Thymus (tissue), 11 donors: ENCODE measurements around the gene SSBP2. TPM values are rescaled to one million over a fixed set of nuclear protein-coding genes. Genes with fewer than 3 reads are reported as not detected.

Experiments
- DNase-seq, 9 donors: peaks; one replicate each; pipeline ENCODE4 v3.0.0-alpha.2; 2013; ENCODE audit warnings: low spot score in 9 of 9, low read depth in 6 of 9, missing footprints in 1 of 9
- H3K27ac ChIP-seq, 2 donors: one replicate each; pipeline ENCODE4 v1.5.1; 2013; ENCODE audit warnings: control low read depth in 1 of 2, low read depth in 1 of 2, low read length in 1 of 2, mild to moderate bottlenecking in 1 of 2, moderate library complexity in 1 of 2
- H3K27me3 ChIP-seq, 2 donors: one replicate each; pipeline ENCODE4 v1.5.1; 2013; ENCODE audit warnings: low read length in 1 of 2; ENCODE audit not compliant: control insufficient read depth in 2 of 2, insufficient read depth in 1 of 2
- H3K36me3 ChIP-seq, 2 donors: one replicate each; pipeline ENCODE4 v1.5.1; 2013; ENCODE audit warnings: low read length in 1 of 2, mild to moderate bottlenecking in 1 of 2, moderate library complexity in 1 of 2; ENCODE audit not compliant: control insufficient read depth in 2 of 2, insufficient read depth in 2 of 2
- H3K4me1 ChIP-seq, 2 donors: one replicate each; pipeline ENCODE4 v1.5.1; 2013; ENCODE audit warnings: low read length in 2 of 2; ENCODE audit not compliant: control insufficient read depth in 2 of 2, insufficient read depth in 2 of 2
- H3K4me3 ChIP-seq, 2 donors: one replicate each; pipeline ENCODE4 v1.5.1; 2013; ENCODE audit warnings: low read length in 2 of 2, control low read depth in 1 of 2, mild to moderate bottlenecking in 1 of 2
- H3K9me3 ChIP-seq, 2 donors: one replicate each; pipeline ENCODE4 v1.5.1; 2013; ENCODE audit warnings: low read length in 1 of 2, mild to moderate bottlenecking in 1 of 2; ENCODE audit not compliant: control insufficient read depth in 2 of 2, insufficient read depth in 1 of 2
- WGBS: extraction: QIAGEN DNeasy Blood & Tissue Kit; methylation state at CpG from one replicate; pipeline ENCODE4 v1.1.7; 2013; 5-methylcytosine and 5-hydroxymethylcytosine counted together
- polyA plus RNA-seq: library from polyadenylated mRNA; stranded (reverse); fragments of 200-250 nt; gene quantifications from one replicate; pipeline ENCODE4 v1.2.3, GENCODE V29; 2013
- total RNA-seq: library from RNA; stranded (reverse); fragments of 120-200 nt; gene quantifications from one replicate; pipeline ENCODE4 v1.2.4, GENCODE V29; 2013
- donor health status: healthy.

SSBP2 gene
- total and polyA plus RNA-seq, 2 donors = 61.1 to 125 TPM

GRCh38 chr5:81774374-81774773 lies 23.5 kb upstream of the SSBP2 start:
- Histone ChIP-seq H3K4me3 (no peak overlapping the region), H3K27me3 (no peaks in the 10 kb centered on the region), H3K27ac (no peak overlapping the region), H3K9me3 (no peaks in the 10 kb centered on the region), H3K36me3 (no peaks in the 10 kb centered on the region), H3K4me1 (peaks cover 6 to 8% of the 10 kb centered on the region in 2 donors)
- 98% methylated on average over 2 of the region's 2 CpGs for WGBS
- DNase-seq = no peak

DNA sequence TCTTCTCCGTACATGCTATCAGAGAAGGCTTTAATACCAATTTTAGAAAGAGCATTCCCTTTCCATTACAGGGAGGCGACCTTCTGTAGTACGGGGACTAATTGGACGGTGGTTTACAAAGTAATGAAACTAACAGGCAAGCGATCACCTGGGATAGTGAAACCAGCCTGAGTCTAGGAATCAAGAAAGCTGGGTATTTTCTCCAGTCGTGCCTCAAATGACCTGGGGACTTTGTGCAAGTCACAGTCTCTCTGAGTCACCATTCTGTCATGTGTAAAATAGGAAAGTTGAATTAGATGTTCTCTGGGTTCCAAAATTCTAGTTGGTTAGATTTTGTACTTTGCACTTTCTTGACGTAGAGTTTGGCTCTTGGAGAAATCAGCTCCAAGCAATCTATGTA lies 22.7 kb upstream of the SSBP2 start:
- no peaks in the 10 kb centered on the region for H3K9me3 ChIP-seq
- H3K4me1 ChIP-seq = peaks cover 4% of the 10 kb centered on the region in 2 donors
- 82% methylated on average over 7 of the region's 7 CpGs for WGBS
- H3K36me3 ChIP-seq = no peaks in the 10 kb centered on the region
- H3K27me3 ChIP-seq = no peaks in the 10 kb centered on the region
- no peak for DNase-seq
- no peak overlapping the region for H3K27ac ChIP-seq
- H3K4me3 ChIP-seq = no peak overlapping the region

DNA sequence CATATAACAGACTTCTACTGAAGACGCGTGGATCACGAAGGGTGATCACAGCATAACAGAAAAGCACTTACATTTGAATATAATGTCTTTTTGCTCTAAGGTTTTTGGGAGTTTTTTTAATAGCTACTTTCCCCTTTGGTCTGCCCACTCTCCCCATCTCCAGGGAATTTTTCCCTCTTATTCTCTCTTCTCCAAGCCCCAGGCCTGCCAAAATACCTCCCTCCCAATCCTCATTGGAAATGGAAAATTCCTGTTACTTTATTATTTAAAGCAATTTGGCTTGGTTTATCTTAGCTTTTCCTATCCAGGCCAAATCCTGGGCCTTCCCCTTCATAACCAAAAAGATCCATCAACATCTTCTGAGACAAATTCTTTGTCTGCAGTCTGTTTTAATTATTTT lies 22.3 kb upstream of the SSBP2 start:
- Histone ChIP-seq H3K4me1 (no peaks in the 10 kb centered on the region), H3K27ac (no peak overlapping the region), H3K27me3 (no peaks in the 10 kb centered on the region), H3K36me3 (no peaks in the 10 kb centered on the region), H3K4me3 (no peak overlapping the region), H3K9me3 (no peaks in the 10 kb centered on the region)
- WGBS = over 99% methylated on average over 3 of the region's 3 CpGs
- no peak for DNase-seq

DNA sequence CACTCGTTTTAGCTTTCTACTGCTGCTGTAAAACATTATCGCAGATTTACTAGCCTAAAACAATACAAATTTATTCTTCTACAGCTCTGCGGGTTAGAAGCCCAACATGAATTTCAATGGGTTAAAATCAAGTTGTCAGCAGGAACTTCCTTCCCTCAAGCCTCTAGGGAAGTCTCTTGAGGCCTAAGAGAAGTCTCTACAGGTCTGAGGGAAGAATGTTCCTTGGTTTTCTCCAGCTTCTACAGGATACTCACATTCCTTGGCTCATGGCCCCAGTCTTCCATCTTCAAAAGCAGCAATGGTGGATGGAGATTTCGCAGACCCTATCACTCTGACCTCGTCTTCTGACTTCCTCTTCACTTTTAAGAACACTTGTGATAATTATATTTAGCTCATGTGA lies 21.6 kb upstream of the SSBP2 start:
- H3K27ac ChIP-seq = no peak overlapping the region
- no peak for DNase-seq
- H3K4me1 ChIP-seq = no peaks in the 10 kb centered on the region
- no peaks in the 10 kb centered on the region for H3K36me3 ChIP-seq
- WGBS = 97% methylated on average over 5 of the region's 5 CpGs
- H3K27me3 ChIP-seq = no peaks in the 10 kb centered on the region
- no peak overlapping the region for H3K4me3 ChIP-seq
- no peaks in the 10 kb centered on the region for H3K9me3 ChIP-seq

- Histone ChIP-seq H3K9me3 (no peaks in the 10 kb centered on the region), H3K27ac (no peak overlapping the region), H3K4me1 (peaks cover 3 to 6% of the 10 kb centered on the region in 2 donors), H3K4me3 (no peak overlapping the region), H3K36me3 (no peaks in the 10 kb centered on the region), H3K27me3 (no peaks in the 10 kb centered on the region)
- WGBS = 95% methylated on average over 2 of the region's 2 CpGs
- DNase-seq = no peak
Measured at GRCh38 chr5:81768935-81769452, 18.1 kb upstream of the SSBP2 start.

- no peak overlapping the region for H3K27ac ChIP-seq
- no peaks in the 10 kb centered on the region for H3K27me3 ChIP-seq
- DNase-seq = no peak
- H3K4me1 ChIP-seq = peaks cover 3 to 6% of the 10 kb centered on the region in 2 donors
- no peak overlapping the region for H3K4me3 ChIP-seq
- H3K36me3 ChIP-seq = no peaks in the 10 kb centered on the region
- WGBS = 98% methylated on average over 2 of the region's 2 CpGs
- H3K9me3 ChIP-seq = no peaks in the 10 kb centered on the region
Measured at GRCh38 chr5:81767938-81768337, 17.0 kb upstream of the SSBP2 start.

- WGBS = 95% methylated on average over 8 of the region's 8 CpGs
- H3K9me3 ChIP-seq = no peaks in the 10 kb centered on the region
- peaks cover 3 to 6% of the 10 kb centered on the region in 2 donors for H3K4me1 ChIP-seq
- no peak for DNase-seq
- no peak overlapping the region for H3K4me3 ChIP-seq
- no peaks in the 10 kb centered on the region for H3K27me3 ChIP-seq
- no peaks in the 10 kb centered on the region for H3K36me3 ChIP-seq
- no peak overlapping the region for H3K27ac ChIP-seq
Measured at GRCh38 chr5:81767097-81767496, 16.2 kb upstream of the SSBP2 start.

GRCh38 chr5:81766611-81767010 lies 15.7 kb upstream of the SSBP2 start:
- Histone ChIP-seq H3K27ac (no peak overlapping the region), H3K27me3 (no peaks in the 10 kb centered on the region), H3K4me3 (no peak overlapping the region), H3K36me3 (no peaks in the 10 kb centered on the region), H3K4me1 (peaks cover 3 to 6% of the 10 kb centered on the region in 2 donors), H3K9me3 (no peaks in the 10 kb centered on the region)
- 98% methylated on average over 7 of the region's 7 CpGs for WGBS
- no peak for DNase-seq

DNA sequence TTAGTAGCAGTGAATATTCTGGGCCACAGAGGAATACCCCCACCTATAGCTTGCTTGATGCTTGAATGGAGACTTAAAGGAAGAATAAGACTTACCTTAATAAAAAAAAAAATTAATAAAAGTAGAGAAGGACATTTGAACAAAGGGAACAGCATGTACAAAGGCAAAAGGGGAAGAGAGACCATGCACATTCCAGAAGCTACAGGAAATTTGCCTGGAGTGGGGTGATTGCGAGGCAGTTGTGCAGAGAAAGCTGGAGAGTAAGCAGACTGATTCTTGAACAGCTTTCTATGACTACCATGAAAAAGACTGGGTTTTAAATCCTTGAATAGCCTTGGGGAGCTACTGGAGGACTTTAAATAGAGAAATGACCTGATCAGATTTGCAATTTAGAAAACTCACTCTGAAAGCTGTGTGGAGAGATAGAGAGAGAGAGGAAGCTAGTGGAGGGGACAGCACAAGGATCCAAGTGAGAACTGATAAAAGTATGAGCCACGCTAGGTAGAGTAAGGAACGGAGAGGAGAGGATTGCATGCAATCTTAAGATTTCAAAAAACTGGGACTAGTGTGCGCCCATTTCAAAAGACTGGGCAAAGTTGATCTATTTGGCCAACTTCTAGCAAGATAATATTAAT lies 12.5 kb upstream of the SSBP2 start:
- Histone ChIP-seq H3K4me1 (peaks cover 7 to 23% of the 10 kb centered on the region in 2 donors), H3K36me3 (no peaks in the 10 kb centered on the region), H3K27ac (no peak overlapping the region), H3K27me3 (no peaks in the 10 kb centered on the region), H3K4me3 (no peak overlapping the region), H3K9me3 (no peaks in the 10 kb centered on the region)
- DNase-seq = no peak
- WGBS = over 99% methylated on average over 4 of the region's 4 CpGs
